Esophagus mucosa (tissue), 1 donor: Measurements from ENCODE around the gene IHH. TPM values are rescaled to one million over a fixed set of nuclear protein-coding genes. Genes with fewer than 3 reads are reported as not detected.

Source experiments
- ATAC-seq: fragments of 200-7000 bp; cut with Tn5 transposase; one replicate; pipeline ENCODE4 v1.9.1; 2020
- total RNA-seq: library from RNA; stranded (reverse); gene quantifications from one replicate; pipeline ENCODE4 v1.2.4, GENCODE V29; 2023
- donor health status: DM: yes; HTN: yes; CAD: no.

Gene IHH
- total RNA-seq, 1 donor from 2014 or later = 0.08 TPM

DNA sequence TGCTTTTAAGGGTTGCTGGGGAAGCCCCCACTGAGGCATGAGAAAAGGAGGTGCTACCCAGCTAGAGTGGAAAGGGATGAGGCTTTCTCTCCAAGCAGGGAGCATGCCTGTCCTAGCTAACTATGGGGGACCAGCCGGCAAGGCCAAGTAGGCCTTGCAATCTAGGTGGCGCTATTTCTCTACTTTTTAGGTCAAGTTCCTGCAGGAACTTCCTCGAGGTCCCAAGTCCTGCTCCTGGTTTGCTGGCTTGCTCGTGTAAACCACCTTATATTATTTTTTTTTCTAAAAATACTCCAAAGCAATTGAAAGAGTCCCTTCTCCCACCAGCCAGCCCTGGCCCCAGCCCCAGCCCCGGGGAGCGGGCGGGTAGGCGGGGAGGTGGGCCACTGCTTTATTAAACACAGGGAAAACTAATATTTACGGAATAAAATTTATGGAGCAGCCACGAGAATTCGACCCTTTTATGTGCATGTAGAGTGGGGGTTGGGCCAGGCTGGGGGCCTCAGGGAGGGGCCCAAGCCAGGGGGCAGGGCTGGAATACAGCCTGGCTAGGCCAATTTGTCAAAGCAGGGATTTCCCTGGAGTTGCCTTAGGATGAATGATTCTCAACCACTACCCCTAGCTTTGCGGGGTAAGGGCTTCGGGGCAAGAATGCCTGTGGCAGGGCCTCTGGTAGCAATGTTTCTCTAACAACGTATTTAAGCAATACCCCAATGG, 12.8 kb upstream of the IHH start:
- ATAC-seq = no peak

DNA sequence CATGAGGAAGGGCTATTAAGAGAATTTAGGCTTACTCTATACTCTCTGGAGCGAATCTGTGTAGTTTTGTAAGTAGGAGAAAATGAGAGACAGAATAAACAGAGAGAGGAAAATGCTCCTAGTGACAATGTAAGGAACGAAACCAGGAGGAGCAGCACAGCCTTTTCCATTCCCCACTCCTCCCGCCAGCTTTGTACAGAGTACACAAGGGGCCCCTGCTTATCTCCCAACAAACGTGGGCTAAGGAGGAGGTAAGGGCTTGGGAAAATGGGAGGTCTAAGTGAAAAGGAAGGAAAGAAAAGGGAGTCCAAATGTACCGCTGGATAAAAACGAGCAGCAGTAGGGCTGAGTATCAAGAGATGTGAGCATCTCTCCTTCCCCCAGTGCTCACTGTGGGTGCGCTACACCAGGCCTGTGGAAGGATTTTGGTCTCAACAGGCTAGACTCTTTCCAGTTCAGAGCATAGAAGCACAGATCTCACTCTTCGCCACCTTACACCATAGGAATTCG, 12.1 kb upstream of the IHH start:
- ATAC-seq = no peak

DNA sequence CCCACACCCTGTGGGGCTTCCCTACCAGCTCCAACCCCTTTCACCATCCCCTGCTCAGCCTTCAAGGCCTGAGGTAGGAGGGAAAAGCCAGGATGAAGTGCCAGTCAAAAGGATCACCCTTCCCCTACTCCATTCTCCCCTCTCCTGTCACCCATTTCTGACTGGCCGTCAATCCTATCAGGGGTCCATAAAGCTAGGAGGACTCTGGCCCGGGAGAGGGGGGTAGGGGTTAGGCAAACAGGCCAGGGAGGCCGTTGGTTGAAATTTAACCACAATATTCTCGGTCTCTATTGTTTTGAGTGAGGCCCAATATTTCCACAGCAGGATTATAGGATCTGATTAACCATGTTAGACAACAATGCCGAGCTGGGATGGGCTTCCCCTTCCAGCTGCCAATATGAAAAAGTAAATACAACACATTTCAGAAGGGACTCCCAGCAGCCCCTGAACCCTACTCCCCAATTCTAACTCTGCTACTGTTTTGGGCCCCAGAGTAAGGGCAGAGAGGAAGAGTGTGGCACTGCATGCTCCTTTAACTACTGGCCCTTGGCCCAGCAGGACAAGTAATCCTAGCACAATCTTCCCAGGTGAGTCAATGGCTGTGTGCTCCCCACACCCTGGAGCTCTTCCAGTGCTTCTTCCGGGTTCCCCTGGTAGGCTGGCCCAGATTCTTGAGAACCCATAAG, 10.6 kb upstream of the IHH start:
- peak; percentile 91 for ATAC-seq

DNA sequence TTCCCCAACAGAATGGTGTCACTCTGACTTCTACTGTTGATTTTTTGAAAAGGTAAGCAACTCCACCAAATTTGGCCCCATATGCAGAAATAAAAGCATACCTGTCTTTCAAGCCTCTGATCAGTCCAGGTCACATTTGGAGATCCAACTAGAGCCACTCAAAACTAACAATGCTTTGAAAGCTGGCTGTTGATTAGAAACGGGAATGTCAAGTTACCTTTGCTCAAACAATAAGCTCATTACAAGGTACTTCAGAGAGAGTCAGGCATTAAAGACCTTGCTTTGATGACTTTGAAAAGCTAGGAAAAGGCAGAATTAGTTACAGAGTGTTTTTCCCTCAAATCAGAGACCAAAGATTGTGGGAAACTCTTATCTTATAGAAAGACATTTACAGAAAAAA, 4.8 kb upstream of the IHH start:
- no peak for ATAC-seq

DNA sequence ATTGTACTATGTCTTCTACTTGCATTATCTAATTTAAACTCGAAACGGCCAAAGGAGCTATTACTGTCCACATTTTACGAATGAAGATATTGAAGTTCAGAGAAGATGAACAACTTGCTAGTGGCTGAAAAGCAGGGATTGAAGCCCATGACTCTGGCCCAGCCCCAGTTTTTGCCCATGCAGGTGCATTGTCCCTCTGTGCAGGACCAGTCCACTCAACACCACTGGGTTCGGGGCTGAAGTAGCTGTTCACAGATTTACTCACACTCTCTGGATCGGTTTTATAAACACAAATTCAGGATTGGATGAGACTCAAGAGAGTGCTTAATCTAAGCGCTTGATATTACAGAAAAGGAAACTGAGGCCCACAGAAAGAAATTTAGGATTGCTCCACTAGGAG, 1.4 kb upstream of the IHH start:
- no peak for ATAC-seq

DNA sequence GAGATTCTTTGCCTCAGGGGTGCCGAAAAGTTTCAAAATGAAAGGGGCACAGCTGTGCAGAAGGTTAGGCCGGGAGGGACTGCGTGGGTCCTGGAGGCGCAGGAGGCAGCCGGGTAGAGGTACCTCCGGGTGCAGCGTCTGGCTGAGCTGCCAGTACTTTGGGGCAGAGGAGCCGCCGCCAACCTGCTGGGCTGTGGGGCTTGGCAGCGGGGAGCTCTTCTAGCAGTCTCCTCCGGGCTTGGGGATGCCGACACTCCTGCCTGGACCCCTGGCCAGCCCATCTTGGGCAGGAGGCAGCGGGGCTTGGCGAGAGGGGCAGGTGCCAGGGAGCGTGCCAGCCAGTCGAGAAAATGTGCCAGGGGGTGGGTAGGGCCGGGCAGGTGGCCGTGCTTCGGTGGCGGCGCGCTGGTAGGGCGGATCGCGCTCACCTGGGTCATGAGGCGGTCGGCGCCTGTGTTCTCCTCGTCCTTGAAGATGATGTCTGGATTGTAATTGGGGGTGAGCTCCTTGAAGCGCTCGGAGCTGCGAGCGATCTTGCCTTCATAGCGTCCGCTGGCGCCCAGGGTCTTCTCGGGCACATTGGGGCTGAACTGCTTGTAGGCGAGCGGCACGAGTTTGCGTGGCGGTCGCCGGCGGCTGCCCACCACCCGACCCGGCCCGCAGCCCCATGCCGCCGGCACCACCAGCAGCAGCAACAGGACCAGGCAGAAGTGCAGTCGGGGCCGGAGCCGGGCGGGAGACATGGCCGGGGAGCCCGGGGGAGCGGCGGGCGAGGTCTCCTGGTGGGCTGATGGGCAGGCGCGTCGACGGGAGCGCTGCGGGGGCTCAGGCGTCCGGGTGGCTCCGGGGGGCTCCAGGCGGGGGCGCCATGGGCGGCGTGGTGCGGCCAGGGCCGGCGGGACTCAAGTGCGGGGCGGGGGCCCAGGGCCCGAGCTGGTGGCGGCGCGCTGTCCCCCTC, 717 bp downstream of the IHH start:
- no peak for ATAC-seq

DNA sequence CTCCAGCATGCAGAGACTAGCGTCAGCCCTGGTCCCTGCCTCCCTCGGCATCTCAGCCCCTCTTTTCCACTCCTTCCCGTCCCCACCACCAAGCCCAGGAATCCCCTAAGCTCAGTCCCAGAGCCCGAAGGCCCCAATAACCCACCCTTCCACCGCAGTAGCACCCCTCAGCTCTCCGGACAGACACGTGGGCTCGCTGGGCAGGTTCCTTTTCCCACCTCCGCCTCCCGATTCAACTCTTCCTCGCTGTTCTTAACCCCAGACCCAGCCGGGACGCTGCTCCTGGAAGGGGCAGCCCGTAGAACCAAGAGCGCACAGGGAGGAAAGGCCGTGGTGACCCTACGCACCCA, 1.4 kb downstream of the IHH start:
- no peak for ATAC-seq

DNA sequence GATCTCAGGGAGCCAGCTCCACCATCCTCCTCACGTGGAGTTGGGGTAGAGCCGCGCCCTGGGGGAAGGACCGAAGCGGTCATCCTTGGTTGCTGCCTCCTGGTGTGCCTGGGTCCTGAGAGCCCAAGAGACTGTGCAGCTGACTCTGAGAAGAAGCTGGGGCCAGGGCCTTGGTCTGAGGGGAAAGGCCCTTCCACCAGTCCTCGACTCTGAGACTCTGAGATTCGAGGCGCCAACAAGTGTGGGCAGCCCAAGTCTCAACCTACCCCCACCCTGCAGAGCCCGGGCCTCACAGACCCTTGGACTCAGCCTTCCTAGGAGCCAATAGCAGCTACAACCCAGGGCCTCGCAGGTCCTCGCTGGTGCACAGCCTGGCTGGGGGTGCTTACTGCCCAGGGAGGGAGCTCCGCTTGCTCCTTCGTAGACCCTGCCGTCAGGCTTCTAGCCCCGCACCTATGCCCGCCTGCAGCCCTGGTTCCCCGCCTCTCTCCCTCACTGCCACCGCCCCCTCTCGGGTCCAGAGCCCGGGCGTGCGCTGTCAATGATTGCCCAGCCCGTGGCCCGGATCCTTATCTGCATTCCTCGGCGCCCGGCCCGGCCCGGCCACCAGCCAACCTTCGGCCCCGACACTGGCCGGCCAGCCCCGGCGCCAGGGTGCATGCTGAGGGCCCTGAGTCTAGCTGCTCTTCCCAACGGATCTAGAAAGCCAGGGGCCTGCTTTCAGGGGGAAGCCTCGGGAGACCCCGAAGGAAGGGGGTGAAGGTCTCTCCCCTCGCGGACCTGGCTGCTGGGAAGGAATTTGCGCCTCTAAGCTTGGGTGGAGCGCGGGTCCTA, 2.0 kb downstream of the IHH start:
- ATAC-seq = no peak

DNA sequence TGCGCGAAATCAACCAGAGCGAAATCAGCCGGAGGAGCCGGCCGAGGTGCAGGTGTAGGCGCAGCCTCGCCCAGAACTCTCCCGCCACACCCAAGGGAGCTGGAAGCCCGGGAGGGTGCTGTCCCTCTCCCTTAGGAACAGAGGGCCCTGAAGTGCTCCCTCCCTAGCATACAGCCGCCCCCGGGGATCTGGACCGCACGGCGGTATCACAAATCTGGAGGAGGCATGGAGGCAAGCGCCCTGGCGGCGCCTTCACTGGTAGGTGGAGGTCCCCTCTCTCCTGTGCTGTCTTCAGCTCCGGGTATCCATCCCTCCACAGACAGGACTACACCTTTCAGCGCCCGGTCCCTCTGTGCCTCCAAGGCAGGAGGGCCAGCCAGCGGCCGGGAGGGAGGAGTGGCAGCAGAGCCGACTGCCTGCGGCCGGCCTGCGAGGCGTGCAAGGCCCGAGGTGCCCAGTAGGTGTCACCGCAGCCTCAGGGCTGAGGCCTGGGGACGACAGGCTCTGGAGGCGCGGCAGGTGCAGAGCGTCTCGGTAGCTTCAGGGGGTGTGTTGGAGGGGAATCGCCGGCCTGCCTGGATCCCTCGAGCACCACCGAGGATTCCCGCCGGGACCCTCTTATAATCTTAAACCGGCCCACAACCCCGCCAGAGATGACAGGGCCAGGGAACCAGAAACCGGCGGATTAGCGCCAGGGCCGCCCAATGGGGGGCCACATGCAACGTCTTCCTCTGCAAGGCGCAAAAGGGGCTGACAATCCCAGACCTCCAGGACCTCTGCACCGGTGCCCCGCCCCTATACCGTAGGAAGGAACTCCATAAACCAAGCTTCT, 2.8 kb downstream of the IHH start:
- ATAC-seq = peak; percentile 84

DNA sequence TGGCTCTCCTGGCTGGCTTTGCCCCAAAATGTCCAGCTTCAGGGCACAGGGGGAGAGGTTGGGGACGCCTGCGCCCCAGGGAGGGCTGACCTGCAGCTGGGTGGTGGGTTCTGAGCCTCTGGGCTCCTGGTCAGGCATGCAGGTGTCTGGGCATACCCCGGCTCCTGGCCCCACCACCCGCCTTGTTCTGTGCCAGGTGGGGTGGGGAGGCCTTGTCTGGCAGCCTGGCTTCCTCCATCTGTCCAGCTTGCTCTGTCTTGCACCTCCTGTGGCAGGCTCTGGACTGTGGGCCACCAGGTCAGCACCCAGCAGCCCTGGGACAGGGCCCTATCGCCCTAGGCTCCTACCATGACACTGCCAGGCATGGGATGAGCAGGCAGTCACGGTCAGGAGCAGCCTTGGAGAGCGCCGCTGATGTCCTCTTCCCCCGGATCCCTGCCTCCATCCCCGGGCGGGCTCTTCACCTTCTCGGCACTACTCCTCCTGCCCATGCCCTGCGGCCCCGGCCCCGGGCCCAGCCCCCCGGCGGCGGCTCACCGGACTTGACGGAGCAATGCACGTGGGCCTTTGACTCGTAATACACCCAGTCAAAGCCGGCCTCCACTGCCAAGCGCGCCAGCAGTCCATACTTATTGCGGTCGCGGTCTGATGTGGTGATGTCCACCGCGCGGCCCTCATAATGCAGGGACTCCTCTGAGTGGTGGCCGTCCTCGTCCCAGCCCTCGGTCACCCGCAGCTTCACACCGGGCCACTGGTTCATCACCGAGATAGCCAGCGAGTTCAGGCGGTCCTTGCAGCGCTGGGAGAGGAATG, 3.6 kb downstream of the IHH start:
- no peak for ATAC-seq

DNA sequence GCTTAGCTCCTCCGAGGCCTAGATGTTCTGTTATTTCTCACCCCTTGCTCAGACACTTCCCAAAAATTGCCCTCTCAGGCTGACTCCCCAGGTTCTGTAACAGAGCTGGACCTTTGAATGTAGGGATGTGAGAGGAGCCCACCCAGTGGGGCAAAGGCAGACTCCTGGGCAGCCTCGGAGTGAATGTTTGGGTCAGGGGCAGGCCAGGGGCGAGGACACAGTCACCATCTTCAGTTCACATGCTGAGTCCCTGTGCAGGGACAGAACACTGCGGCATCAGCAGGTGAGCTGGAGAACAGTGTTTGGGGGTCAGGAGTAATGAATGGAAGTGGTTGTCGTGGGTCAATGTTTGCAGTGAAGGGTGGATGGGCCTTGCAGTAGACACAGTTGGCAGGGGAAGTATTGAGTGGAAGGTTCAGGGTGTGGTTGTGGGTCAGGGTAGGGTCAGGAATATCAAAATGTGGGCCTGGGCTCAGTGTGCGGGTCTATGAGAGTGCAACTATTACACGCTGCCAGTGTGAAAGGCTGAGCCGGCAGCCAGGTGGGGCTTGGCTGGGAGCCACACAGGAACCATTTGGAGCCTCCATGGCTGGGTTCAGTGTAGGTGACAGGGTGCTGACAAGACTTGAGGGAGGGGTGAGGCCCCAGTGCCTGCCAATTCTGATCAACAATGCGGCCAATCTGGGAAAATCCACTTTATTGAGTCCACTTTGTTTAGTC, 4.4 kb downstream of the IHH start:
- ATAC-seq = no peak

DNA sequence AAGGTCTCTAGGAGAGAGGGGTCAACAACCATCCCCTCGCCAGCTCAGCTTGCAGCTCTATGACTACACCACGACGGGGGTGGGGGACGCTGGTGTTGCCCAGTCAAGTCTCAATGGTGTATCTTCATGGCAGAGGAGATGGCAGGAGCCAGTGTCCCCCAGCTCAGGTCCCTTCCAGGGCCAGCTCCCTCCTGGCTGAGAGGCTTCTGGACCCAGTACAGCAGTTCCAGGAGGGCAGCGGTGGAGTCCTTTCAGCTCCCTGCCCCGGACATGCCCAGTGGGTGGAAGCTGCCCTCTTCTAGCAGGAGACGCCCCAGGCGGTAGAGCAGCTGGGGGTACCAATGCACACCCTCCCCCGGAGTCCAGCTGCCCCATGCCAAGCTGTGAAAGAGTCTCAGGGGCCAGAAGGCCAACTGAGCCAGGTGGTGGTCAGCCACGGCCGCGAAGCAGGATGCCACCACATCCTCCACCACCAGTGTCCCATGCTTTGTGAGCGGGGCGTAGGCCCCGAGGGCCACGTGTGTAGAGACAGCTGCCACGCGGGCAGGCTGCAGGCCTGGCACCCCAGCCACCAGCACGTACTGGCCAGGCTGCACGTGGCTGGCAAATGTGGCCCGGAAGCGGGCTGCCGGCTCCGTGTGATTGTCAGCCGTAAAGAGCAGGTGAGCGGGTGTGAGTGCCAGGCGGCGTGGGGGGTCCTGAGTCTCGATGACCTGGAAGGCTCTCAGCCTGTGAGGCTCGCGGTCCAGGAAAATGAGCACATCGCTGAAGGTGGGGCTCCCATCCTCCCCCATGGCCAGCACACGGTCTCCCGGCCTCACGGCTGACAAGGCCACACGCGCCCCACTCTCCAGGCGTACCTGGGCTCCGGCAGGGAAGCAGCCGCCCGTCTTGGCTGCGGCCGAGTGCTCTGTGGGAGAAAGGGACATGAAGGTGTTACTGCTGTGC, 5.5 kb downstream of the IHH start:
- no peak for ATAC-seq

DNA sequence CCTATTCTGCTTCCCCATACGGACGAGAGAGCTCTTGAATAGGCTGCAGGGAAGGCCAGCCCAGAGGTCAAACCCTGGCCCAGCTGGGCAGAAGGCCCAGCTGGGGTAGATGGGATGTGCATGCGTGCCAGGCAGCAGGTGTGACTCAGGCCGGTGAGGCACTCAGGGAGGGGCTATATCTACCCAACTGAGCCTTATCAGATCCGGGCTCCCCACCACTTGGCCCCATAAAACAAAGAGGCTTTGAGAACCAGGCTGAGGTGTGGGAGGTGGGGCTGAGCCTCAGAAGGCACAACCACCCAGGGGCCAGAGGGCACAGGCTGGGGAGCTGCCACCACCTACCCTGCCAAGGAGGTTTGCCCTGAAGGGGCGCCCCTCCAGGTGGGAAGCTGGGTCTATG, 11.4 kb downstream of the IHH start:
- no peak for ATAC-seq

DNA sequence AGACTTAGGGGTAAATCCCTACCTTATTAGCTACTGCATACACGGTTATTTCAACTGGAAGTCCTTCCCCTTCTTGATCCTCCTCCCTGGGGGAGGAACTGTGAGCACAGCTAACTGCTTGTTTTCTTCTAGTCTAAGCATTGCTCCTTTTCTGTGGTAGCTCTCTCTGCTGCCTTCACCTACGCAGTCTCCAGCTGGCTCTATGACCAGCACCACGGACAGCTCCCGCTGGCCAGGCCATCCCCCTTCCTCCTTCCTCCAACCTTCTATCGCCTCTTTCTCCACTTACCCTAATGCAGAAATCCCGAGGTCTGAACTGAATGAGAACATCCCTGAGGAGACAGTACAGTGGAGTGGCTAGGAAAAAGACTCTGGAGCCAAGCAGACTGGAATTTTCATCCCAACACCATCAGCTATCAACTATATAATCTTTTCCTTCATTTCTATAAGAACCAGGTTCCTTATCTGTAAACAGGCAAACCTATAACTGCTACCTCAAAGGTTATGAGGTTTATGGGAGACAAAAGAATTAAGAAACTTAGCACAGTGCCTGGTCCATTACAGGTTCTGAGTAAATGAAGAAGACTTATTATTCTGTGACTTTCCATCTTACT, 14.7 kb downstream of the IHH start:
- ATAC-seq = no peak

DNA sequence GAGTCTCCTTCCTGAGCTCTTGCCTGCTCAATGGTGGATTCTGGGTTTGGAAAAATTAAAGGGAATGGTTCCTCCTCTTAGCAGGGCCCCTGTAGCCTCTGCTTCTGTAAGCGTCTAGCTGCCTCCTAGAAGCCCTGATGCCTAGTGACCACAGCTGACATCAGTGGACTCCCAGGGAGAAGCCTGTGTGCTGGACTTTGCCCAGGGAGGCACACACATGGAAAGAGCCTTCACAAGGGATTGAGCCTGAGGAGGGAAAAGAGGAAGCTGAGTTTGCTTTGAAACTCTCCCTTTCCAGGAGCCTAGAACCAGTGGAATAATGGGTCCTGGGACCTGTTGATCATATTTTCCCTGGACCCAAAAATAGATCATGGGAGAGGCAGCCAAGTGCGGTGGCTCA, 18.0 kb downstream of the IHH start:
- no peak for ATAC-seq

DNA sequence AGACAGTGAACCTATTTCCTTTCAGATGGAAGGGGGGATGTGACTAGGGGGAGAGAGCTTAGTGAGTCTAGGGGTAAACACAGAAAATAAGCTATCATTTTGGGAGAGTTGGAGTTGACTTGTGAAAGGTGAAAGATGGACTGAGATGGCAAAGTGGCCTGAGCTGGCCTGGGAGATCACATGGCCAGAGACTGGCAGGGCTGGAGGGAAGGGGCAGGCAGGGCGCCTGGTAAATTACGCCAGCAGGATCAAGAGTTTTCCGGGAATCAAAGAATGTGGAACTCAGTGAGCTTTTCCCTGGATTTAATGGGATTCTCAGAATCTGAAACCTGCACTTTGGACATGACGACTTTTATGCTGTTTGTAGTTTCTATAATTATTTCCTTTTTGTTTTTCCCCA, 18.6 kb downstream of the IHH start:
- no peak for ATAC-seq

DNA sequence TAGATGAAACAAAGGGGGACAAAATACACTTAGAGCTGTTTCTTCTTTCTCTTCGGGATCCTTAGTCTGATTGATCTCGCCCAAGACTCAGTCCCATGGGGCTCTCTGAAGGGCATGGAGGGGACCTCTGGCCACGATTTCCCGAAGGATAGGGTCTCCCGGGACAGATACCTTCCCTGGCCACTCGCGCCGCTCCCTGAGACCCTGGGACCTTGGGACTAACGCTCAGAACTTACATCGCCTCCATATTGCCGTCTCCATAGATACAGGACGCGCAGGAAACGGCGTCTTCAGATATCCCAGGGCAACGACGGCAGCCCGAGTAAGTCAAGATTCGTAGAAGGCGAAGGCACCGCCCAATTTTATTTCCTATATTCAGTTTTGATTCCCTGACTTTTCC, 19.5 kb downstream of the IHH start, which contains the start of gene CFAP65:
TSS of gene CFAP65 (minus strand) at position 265 of the 400 bp plus-strand sequence. CDS start 2,468 bp downstream, outside the sequence.
- no peak for ATAC-seq

DNA sequence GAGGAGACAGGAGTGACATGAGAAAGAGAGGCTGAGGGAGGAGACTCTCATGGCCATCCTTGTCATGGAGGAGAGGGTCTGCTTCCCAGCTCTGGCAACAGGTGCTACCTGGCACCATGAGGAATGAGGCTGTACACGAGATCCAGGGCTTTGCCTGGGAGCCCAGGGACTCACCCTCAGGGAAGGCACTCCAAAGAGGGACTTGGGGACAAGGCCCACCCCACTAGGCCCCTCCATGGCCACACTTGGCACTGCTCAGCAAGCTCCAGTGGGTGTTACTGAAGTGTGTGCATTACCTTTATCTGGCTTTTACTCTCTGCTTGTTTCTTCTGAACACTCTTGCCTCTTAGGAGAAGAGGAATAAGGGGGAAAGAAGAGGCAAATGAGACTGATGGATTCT, 22.1 kb downstream of the IHH start:
- ATAC-seq = no peak
